MM.1S (cell line): ENCODE results near the gene SEMA4A.

ENCODE experiments used
- CTCF ChIP-seq: fragments of 300-600 bp; sonication (generic); IDR thresholded peaks from 2 replicates; pipeline ENCODE4 v1.5.1; 2016; ENCODE audit warnings: antibody characterized with exemption, low read length, mixed read lengths
- EZH2 ChIP-seq: fragments of 300-600 bp; sonication (generic); optimal IDR thresholded peaks from 2 replicates; pipeline ENCODE3; 2017; ENCODE audit warnings: low read depth, mild to moderate bottlenecking, antibody characterized with exemption, low read length, mixed read lengths

GRCh38 chr1:156128308-156128653 lies 25.1 kb upstream of the SEMA4A start:
- TF ChIP-seq CTCF, result no peak
- no peak for TF ChIP-seq EZH2
